Testis (tissue), 2 donors: ENCODE data around the gene ZBTB14.

ENCODE experiments used
- CTCF ChIP-seq, 3 experiments: fragments of 450-650 bp in 2 of 3; fragments of 200-600 bp in 1 of 3; sonication (generic) in 1 of 3; IDR thresholded peaks; one replicate each; pipeline ENCODE4 v1.5.1; 2016 to 2019; ENCODE audit warnings: antibody characterized with exemption in 3 of 3, mild to moderate bottlenecking in 2 of 3, moderate library complexity in 1 of 3
- POLR2A ChIP-seq: fragments of 450-650 bp; IDR thresholded peaks from one replicate; pipeline ENCODE4 v1.6.1; 2017; ENCODE audit warnings: antibody characterized with exemption, mild to moderate bottlenecking, moderate library complexity

GRCh38 chr18:5285326-5285725, 10.2 kb downstream of the ZBTB14 start:
- no peak for TF ChIP-seq CTCF (IDR thresholded peaks at IDR 0.05)
- TF ChIP-seq POLR2A, result no peak
